HG03064 (cell line): ENCODE measurements around the gene OR10K1.

ENCODE experiments used
- ATAC-seq: cut with Tn5 transposase; IDR thresholded peaks from one replicate; pipeline ENCODE4 v1.9.1; 2021; ENCODE audit warnings: low read depth; ENCODE audit not compliant: unreplicated experiment

The OR10K1 gene

GRCh38 chr1:158516966-158517365 is 55.3 kb downstream of the OR10K1 start:
- no peak for ATAC-seq
